A549 (cell line): Measurements from ENCODE around the gene C1QTNF12. TPM values are rescaled to one million over a fixed set of nuclear protein-coding genes. Genes with fewer than 3 reads are reported as not detected.
A peak's percentile ranks its signal among the peaks of the same experiment; 100 is the strongest.

Experiments used
- ATAC-seq, 2 experiments: fragments of 200-7000 bp in 1 of 2; fragments of >200 bp in 1 of 2; cut with Nextera tagmentation in 1 of 2; cut with Tn5 transposase in 1 of 2; 3 replicates each; pipeline versions ENCODE4 v1.8.0 to v1.9.1; 2018 to 2020; ENCODE audit warnings: mild to moderate bottlenecking in 1 of 2, moderate library complexity in 1 of 2
- CTCF ChIA-PET: fragments of 300-600 bp; sonication (Branson Sonifier 250); formaldehyde crosslinking; extraction: SDS; loops from one replicate; lab custom pipeline; 2021; ENCODE audit warnings: antibody characterized with exemption, inconsistent platforms; lab: Yijun Ruan, JAX
- POLR2A ChIA-PET: fragments of 350-600 bp; formaldehyde crosslinking; extraction: SDS; loops from one replicate; lab custom pipeline; 2021; ENCODE audit warnings: antibody characterized with exemption, inconsistent platforms; lab: Yijun Ruan, JAX
- DNase-seq, 2 experiments: peaks; one replicate each; pipeline versions ENCODE4 v3.0.0 to v3.0.0-alpha.2; 2011 to 2016; ENCODE audit warnings: low read depth in 1 of 2, low spot score in 1 of 2
- FAIRE-seq: peaks from 2 replicates; lab custom pipeline; 2011; peaks lifted over from hg19 to GRCh38; lab: Jason Lieb, UNC
- H3K27ac ChIP-seq, 2 experiments: fragments of >200 bp; sonication (Bioruptor Twin); formaldehyde crosslinking; 3 replicates each; pipeline ENCODE4 v1.5.1; 2016 to 2017
- H3K4me1 ChIP-seq: fragments of >200 bp; sonication (Bioruptor Twin); formaldehyde crosslinking; 3 replicates; pipeline ENCODE4 v1.6.1; 2016
- H3K4me2 ChIP-seq: fragments of >200 bp; sonication (Bioruptor Twin); formaldehyde crosslinking; 3 replicates; pipeline ENCODE4 v1.6.1; 2016
- H3K4me3 ChIP-seq: fragments of >200 bp; sonication (Bioruptor Twin); formaldehyde crosslinking; 3 replicates; pipeline ENCODE4 v1.5.1; 2016
- H3K9me3 ChIP-seq: fragments of >200 bp; sonication (Bioruptor Twin); formaldehyde crosslinking; 3 replicates; pipeline ENCODE4 v1.6.1; 2016
- ATOH8 ChIP-seq: fragments of 250-450 bp; sonication (Bioruptor Pico); IDR thresholded peaks from 2 replicates; pipeline ENCODE4 v1.5.0; 2020; ENCODE audit warnings: low read depth, mild to moderate bottlenecking, moderate library complexity
- CBX8 ChIP-seq: fragments of 200-600 bp; sonication (generic); IDR thresholded peaks from 2 replicates; pipeline ENCODE4 v1.6.1; 2016
- CEBPB ChIP-seq, 2 experiments: fragments of >200 bp in 1 of 2; sonication (Bioruptor Twin) in 1 of 2; formaldehyde crosslinking in 1 of 2; IDR thresholded peaks; 2 replicates each; pipeline ENCODE4 v1.6.1; 2012 to 2016
- CHD2 ChIP-seq: fragments of 150-350 bp; IDR thresholded peaks from 2 replicates; pipeline ENCODE4 v1.6.1; 2014; ENCODE audit warnings: low read length; ENCODE audit not compliant: partially characterized antibody
- CTCF ChIP-seq: fragments of >200 bp; sonication (Bioruptor Twin); formaldehyde crosslinking; IDR thresholded peaks from 3 replicates; pipeline ENCODE4 v1.5.1; 2016
- GATA3 ChIP-seq: IDR thresholded peaks from 2 replicates; pipeline ENCODE4 v1.6.1; 2012; ENCODE audit warnings: borderline replicate concordance
- HDAC2 ChIP-seq: fragments of 200-600 bp; sonication (generic); IDR thresholded peaks from 2 replicates; pipeline ENCODE4 v1.6.1; 2016
- HEYL ChIP-seq: fragments of 250-450 bp; sonication (Bioruptor Pico); IDR thresholded peaks from 2 replicates; pipeline ENCODE4 v1.8.0; 2021; ENCODE audit warnings: mild to moderate bottlenecking, moderate library complexity
- HOXA7 ChIP-seq: fragments of 250-450 bp; sonication (Bioruptor Pico); IDR thresholded peaks from 2 replicates; pipeline ENCODE4 v1.5.0; 2020; ENCODE audit warnings: mild to moderate bottlenecking, moderate library complexity
- HOXB13 ChIP-seq: fragments of 250-450 bp; sonication (Bioruptor Pico); IDR thresholded peaks from 2 replicates; pipeline ENCODE4 v1.5.0; 2020; ENCODE audit warnings: low read depth, mild to moderate bottlenecking, moderate library complexity
- HOXB5 ChIP-seq: fragments of 250-450 bp; sonication (Bioruptor Pico); IDR thresholded peaks from 2 replicates; pipeline ENCODE4 v1.5.0; 2020; ENCODE audit warnings: mild to moderate bottlenecking, moderate library complexity
- NFE2L2 ChIP-seq: fragments of 150-350 bp; conservative IDR thresholded peaks from 2 replicates; pipeline ENCODE4 v1.6.1; 2014; ENCODE audit warnings: low read length
- POLR2AphosphoS2 ChIP-seq: conservative IDR thresholded peaks from 2 replicates; pipeline ENCODE4 v1.6.1; 2012; ENCODE audit warnings: low read length, improper control_type of control experiment, inconsistent platforms
- RCOR1 ChIP-seq: fragments of 150-350 bp; IDR thresholded peaks from 2 replicates; pipeline ENCODE4 v1.6.1; 2014; ENCODE audit warnings: antibody characterized with exemption, low read length, low read depth
- SMC3 ChIP-seq: fragments of >200 bp; sonication (Bioruptor Twin); formaldehyde crosslinking; IDR thresholded peaks from 3 replicates; pipeline ENCODE4 v1.6.1; 2018; ENCODE audit warnings: inconsistent platforms
- TFCP2L1 ChIP-seq: fragments of 250-450 bp; sonication (Bioruptor Pico); IDR thresholded peaks from 2 replicates; pipeline ENCODE4 v1.5.0; 2021; ENCODE audit warnings: mild to moderate bottlenecking
- TP53 ChIP-seq: fragments of 250-450 bp; sonication (Bioruptor Pico); IDR thresholded peaks from 2 replicates; pipeline ENCODE4 v1.5.0; 2021; ENCODE audit warnings: mild to moderate bottlenecking, moderate library complexity
- WGBS: methylation state at CpG from one replicate; pipeline ENCODE4 v1.1.6; 2017; ENCODE audit errors: missing lambda C conversion rate; 5-methylcytosine and 5-hydroxymethylcytosine counted together
- polyA minus RNA-seq: library from RNA; depleted of rRNA, polyadenylated mRNA; stranded (reverse); fragments of >200 nt; gene quantifications from 2 replicates; pipeline ENCODE4 v1.2.3, GENCODE V29; 2011; rRNA and poly(A)+ RNA removed
- polyA plus RNA-seq, 4 experiments: library from polyadenylated mRNA; depleted of rRNA in 3 of 4; stranded (reverse); fragments of >200 nt; fragmentation: RNase III in 1 of 4; extraction: RNeasy Plus Mini Kit Qiagen cat#74134 plus additional on column Dnase treatment in 1 of 4; gene quantifications; 2 replicates in 3 of 4; 3 replicates in 1 of 4; pipeline ENCODE4 v1.2.3, GENCODE V29; 2011 to 2017

C1QTNF12 gene
- 0.46 and 0.47 TPM in 2 replicates for polyA plus RNA-seq (2011; rRNA removed)
- polyA plus RNA-seq (2012; cell fraction: cytosol; rRNA removed): 0.79 and 1.4 TPM in 2 replicates
- polyA plus RNA-seq (2012; cell fraction: nucleus; rRNA removed): 8.7 and 10.0 TPM in 2 replicates
- polyA plus RNA-seq (2017; fragmentation: RNase III; extraction: RNeasy Plus Mini Kit Qiagen cat#74134 plus additional on column Dnase treatment): 0.76 to 0.98 TPM (median 0.83 TPM) in 3 replicates
- not detected in 2 replicates for polyA minus RNA-seq

- WGBS: 89% methylated on average over 50 of the region's 74 CpGs
- ATAC-seq: peak in 1 of 2 experiments; percentile 32; a peak in 2 of 6 replicates
- FAIRE-seq: no peak
- Histone ChIP-seq H3K4me1 (0 out of 3 replicates have a peak, but pooled peaks cover 10% of the 10 kb centered on the region), H3K27ac (peak within 1 kb of the TSS in 1 of 2 experiments; percentile 52; a peak in 1 of 6 replicates), H3K9me3 (no peaks in the 10 kb centered on the region), H3K4me3 (no peak within 1 kb of the TSS), H3K4me2 (no peak within 1 kb of the TSS)
- TF ChIP-seq POLR2AphosphoS2 (no peak), CTCF (no peak), NFE2L2 (no peak), HOXB13 (CRISPR knock-in tag) (no peak), HDAC2 (no peak), HOXB5 (CRISPR knock-in tag) (no peak)
- ChIA-PET CTCF (no interaction called here), POLR2A (interaction anchor here (0.6 kb wide), 1 partner anchor 10 kb away, joined by 4 read pairs; no protein-coding TSS in a partner anchor)
- no peak for DNase-seq
These were observed at the start of gene C1QTNF12 for GRCh38 chr1:1246577-1247340. C1QTNF12 (minus strand) TSS chr1:1246722; CDS start chr1:1246690, 32 bp downstream.

- ChIA-PET CTCF (interaction anchor here (0.8 to 3.7 kb wide), 2 partner anchors 10 to 173 kb away, joined by 3 to 17 read pairs; no protein-coding TSS in a partner anchor), POLR2A (no interaction called here)
- Histone ChIP-seq H3K4me2 (no peak overlapping the region), H3K4me1 (no peaks in the 10 kb centered on the region), H3K9me3 (no peaks in the 10 kb centered on the region), H3K4me3 (no peak overlapping the region), H3K27ac (no peak overlapping the region)
- no peak for TF ChIP-seq ATOH8
- no peak for TF ChIP-seq SMC3
- no peak for TF ChIP-seq RCOR1
- TF ChIP-seq CTCF: no peak
- no peak for TF ChIP-seq TFCP2L1 (CRISPR knock-in tag)
- TF ChIP-seq CBX8: no peak
- TF ChIP-seq GATA3: no peak
- TF ChIP-seq CEBPB (IDR thresholded peaks at IDR 0.05): no peak
- no peak for TF ChIP-seq HOXA7 (CRISPR knock-in tag)
- TF ChIP-seq TP53 (CRISPR knock-in tag): no peak
- TF ChIP-seq CHD2: no peak
- no peak for TF ChIP-seq HEYL
- ATAC-seq (no peak), DNase-seq (no peak), FAIRE-seq (no peak)
- WGBS: 94% methylated on average over 15 of the region's 35 CpGs
These were observed 48.8 kb upstream of the C1QTNF12 start for GRCh38 chr1:1295154-1295923.
